Activated CD4-positive, alpha-beta T cell treated with anti-CD3 and anti-CD28 coated beads, Interleukin-2, amount 50 U/mL, for 4 hours (primary cell): ENCODE measurements around the gene PARD6A.

Experiments
- DNase-seq, 2 experiments: peaks; one replicate each; pipeline ENCODE4 v3.0.0-alpha.2; 2020

The PARD6A gene

DNA sequence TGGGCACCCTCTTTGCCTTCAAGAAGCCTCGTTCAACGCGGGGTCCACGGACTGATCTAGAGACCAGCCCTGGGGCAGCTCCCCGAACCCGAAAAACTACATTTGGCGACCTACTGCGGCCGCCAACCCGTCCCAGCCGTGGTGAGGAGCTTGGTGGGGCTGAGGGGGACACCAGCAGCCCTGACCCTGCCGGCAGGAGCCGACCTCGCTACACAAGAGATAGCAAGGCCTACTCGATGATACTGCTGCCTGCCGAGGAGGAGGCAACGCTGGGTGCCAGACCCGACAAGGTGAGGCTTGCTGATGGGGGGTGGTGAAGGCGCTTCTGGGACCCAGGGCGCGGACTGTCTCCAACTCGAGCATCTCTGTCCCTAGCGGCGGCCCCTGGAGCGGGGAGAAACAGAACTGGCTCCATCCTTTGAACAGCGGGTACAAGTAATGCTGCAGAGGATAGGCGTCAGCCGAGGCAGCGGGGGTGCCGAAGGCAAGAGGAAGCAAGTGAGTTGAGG lies 6.3 kb upstream of the PARD6A start:
- no peak for DNase-seq

DNA sequence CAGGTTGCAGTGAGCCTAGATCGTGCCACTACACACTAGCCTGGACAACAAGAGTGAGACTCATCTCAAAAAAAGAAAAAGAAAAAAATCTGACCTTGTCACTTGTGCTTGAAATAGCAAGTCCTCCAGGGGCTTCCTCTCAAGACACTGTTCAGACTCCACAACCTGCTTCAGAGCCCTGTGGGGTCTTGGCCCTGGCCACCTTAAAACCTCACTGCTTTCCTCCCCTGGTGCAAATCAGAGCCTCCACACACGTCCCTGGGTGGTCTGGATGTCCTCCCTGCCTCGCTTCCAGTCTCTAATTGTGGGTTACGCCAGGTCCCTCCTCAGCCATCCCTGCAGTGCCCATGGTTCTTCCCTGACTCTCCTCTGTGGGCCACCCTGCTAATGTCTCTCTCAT lies 5.4 kb upstream of the PARD6A start:
- no peak for DNase-seq

DNA sequence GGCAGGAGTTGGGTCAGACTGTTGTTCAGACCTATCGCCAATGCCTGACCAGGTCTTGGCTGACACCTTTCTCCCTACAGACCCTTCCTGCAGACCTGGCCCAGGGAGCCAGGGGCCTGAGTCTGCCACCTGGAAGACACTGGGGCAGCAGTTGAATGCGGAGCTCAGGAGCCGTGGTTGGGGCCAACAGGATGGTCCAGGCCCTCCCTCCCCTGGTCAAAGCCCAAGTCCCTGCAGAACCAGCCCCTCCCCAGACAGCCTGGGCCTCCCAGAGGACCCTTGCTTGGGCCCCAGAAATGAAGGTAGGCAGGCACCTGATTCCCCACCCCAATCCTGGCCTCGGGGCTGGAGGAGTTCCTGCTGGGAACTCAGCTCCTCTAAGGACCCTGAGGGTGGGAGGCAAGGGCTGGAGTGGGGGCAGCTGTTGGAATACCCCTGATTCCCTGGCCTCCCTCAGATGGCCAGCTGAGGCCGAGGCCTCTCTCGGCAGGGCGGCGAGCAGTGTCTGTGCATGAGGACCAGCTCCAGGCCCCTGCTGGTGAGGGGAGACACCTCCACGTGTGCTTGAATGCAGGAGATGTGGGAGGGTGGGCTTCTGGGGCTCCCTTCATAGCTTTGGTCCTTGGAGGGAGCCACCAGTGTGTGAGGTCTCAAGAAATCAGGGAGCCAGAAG lies 4.3 kb upstream of the PARD6A start:
- no peak for DNase-seq

DNA sequence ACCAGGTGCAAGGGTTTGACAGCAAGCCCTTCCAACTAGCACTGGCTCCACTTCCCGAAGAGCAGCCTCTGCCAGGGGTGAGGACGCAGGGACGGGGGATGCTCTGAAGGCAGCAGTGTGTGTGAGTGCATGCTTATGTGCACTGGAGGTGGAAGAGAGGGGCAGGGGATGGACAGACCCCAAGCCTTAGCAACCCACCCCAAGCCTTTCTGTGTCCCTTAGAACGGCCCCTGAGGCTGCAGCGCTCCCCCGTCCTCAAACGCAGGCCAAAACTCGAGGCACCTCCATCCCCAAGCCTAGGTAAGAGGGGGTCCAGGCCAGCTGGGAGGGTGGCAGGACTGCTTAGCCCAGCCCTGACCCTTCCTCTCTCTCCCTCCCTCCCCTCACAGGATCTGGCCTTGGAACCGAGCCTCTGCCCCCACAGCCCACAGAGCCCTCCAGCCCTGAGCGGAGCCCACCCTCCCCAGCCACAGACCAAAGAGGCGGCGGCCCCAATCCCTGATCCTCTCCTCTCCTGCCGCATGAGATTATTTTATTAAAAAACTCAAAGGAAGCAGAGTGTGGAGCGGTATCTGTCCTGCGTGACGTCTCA lies 3.6 kb upstream of the PARD6A start:
- no peak for DNase-seq

DNA sequence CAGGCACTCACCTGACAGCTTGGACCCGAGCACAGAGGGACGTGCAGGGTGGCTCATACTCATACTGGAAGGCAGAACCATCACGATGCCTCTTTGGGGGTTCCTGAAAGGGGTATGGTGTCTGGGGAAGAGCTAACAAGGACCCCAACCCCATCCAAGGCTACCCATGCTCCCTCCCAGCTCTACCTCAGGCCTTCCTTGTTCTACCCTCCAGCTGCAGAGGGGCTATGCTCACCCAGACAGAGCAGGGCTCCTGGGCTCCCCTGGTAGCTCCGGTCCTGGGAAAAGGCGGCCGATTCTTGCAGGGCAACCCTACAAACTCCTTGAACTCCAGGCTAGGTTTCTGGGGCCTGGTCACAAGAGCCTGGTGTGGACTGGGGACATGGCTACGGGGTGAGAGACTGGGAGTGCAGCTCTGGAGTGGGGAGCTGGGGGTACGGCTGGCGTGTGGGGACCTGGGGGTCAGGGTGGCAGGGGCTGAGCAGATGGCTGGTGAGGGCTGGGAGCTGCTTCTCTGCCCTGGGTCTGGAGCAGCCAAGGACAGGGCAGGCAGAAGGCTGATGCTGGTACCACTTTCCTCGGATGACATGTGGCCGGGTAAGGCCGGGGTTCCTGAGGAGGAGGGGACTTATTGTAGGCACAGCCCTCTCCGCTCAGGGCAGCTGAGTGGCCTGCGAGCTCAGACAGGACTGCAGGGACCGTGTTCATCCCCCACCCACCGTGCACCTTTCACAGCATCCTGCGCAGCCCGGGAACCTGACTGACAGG lies 2.8 kb upstream of the PARD6A start:
- no peak for DNase-seq

DNA sequence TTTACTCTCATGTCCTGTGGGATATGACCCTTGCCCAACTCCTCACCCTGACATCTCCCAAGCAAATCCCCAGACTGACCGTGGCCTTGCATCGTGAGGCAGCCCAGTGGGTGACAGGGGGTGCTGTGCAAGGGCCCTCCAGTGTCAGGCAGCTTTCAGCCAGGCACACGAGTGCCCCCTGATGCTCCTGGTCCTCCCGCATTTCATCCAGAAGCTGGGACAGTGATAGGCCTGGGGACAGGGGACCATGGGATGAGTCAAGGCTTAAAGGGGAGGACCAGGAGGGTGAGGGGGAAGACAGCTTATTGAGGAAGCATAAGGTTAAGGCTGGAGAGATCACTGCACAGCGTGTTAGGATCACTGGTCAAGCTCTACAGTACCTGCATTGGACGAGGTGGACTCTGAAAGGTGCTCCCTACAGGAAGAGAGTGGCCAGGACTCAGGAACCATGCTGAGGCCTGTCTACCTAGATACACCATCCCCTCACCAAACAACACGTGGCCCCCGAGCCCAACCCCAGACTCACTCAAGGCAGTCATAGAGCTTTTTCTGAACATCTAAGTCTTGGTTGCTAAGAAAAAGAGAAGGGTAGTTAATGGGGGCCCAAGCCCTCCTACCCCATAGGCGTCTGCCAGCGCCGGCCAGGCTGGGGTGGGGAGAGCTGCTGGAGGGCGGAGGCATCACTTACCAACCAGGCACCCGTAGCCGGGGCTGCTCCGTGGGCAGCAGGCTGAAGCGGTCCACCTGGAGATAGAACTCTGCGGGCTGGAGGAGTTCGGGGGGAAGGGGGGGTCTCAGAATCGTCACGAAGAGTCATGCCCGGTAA lies 1.7 kb upstream of the PARD6A start:
- DNase-seq: no peak

DNA sequence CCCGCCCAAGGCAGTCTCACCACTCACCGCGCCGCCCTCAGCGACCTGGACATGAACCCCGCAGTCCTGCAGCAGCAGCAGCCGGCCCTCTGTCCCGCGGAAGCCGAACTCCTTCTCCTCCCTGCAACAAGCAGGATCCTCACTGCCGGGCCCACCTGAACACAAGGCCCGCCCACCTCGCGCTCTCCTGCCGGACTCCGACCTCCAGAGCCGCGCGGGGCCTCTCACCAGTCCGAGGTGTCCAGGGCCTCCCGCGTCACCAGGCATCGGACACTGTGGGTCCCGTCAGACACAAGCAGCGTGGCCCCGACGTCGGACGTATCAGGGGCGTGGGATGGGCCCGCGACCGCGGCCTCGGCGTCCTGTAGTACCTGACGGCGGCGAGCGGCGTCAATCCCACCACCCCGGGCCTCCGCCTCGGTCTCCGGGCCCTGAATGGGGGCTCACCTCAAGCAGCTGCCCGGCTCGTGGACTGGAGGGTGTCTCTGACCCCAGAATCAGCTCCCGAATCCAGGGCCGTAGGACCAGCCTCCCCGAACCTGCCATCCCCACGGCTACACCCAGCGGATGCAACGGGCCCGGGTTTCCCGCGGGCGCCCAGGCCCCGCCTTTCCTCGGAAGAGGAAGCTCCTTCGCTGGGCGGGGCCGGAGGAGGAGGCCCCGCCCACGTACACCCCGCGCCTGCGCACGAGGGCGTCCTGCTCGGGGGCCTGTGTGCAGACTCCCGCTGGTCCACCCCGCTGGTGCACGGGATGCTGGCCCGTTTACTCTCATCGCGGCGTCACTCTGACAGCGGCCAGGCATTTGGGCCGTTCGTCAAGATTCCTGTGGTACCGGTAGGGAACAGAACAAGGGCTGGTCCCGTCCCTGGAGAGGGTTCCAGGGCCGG lies 841 bp upstream of the PARD6A start, which contains the start of gene ACD:
Gene ACD, minus strand, starts transcription at position 586 of the 889 bp plus-strand sequence. Its CDS starts 40 bp downstream, at position 546.
- peak; percentile 86 to 89 for DNase-seq

DNA sequence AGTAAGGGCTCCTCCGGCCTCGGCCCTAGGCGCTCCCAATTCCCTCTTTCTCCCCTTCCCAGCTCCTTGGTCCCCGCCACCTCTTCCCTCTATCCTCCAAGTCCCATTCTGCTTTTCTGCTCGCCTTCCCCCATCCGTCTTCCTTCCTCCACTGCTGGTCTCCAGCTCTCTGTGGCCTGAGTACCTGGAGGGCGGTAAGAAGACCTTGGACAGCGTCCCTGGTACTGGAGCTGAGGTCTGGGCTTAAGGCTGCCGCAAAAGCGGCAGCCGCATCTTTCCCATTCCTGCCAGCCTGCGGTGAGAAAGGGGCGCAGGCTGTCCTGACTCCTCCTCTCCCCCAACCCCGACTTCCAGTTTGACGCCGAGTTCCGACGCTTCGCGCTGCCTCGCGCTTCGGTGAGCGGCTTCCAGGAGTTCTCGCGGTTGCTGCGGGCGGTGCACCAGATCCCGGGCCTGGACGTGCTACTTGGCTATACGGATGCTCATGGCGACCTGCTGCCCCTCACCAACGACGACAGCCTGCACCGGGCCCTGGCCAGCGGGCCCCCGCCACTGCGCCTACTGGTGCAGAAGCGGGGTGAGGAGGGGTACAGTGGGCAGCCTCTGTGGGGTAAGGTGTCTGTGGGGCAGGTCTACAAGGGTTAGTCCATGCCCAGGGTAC lies 471 bp downstream of the PARD6A start:
- no peak for DNase-seq

DNA sequence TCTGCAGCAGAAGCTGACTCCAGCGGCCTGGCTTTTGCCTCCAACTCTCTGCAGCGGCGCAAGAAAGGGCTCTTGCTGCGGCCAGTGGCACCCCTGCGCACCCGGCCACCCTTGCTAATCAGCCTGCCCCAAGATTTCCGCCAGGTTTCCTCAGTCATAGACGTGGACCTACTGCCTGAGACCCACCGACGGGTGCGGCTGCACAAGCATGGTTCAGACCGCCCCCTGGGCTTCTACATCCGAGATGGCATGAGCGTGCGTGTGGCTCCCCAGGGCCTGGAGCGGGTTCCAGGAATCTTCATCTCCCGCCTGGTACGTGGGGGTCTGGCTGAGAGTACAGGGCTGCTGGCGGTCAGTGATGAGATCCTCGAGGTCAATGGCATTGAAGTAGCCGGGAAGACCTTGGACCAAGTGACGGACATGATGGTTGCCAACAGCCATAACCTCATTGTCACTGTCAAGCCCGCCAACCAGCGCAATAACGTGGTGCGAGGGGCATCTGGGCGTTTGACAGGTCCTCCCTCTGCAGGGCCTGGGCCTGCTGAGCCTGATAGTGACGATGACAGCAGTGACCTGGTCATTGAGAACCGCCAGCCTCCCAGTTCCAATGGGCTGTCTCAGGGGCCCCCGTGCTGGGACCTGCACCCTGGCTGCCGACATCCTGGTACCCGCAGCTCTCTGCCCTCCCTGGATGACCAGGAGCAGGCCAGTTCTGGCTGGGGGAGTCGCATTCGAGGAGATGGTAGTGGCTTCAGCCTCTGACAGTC lies 1.3 kb downstream of the PARD6A start:
- no peak for DNase-seq

DNA sequence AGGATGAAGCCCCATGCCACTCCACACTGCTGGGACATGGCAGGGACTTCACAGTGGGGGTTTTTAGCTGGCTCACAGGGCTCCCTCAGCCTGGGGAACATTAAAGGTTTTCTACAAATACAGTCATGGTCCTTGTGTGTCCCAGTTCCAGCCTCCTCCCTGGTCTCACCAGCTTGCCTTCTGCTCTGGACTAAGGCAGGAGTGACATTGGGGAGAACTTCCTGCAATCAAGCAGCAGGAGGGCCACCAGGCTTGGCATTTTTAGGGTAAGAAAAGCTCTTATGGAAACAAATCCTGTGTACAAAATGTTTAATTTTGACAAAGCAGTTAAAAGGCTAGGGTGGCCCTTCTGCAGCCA lies 1.9 kb downstream of the PARD6A start:
- DNase-seq: no peak

DNA sequence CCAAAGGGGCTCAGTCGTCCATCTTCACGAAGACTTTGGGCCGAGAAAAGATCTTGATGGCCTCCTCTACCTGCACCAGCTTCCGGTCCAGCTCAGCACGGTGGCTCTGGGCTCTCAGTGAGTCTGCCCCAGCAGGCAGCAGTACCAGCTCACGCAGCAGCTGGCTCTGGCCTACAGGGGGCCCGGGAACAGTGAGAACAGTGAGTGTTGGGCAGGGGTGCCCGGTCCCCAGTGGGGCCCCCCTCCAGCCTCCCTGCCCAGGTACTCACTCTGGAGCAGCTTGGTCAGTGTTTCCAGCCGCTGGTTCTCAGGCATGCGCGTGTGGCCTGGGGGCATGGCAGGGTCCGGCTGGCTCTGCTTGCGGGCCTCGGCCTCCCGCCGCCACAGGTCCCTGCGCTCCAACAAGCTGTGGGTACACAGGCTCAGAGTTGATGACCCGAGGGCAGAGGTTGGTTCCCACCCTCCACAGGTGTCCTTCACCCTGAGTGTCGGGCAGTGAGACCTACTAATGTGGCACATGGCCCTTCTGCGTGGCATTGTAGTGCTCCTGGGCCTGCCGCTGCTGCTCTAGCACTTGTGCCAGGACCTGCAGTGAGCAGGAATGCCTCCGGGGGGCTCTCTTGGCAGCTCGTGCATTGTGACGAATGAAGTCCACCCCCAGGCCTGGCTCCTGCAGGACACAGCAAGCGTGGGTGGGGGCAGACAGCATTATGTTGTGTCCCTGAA lies 2.6 kb downstream of the PARD6A start:
- DNase-seq: no peak

DNA sequence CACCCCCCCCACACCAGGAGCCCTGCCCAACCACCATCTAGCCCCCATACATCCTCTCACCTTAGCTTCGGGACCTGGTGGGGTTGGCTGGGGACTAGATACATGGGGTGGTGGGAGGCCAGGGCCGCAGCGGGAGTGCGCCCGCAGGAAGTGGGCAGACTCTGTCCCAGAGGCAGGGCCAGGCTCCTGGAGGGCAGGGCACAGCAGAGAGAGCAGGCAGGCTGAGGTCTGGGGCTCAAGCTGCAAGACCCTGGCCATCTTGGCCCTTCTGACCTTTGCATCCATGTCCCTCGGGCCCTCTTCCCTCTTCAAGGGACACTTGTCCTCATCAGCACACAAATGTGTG lies 3.1 kb downstream of the PARD6A start:
- DNase-seq: no peak

DNA sequence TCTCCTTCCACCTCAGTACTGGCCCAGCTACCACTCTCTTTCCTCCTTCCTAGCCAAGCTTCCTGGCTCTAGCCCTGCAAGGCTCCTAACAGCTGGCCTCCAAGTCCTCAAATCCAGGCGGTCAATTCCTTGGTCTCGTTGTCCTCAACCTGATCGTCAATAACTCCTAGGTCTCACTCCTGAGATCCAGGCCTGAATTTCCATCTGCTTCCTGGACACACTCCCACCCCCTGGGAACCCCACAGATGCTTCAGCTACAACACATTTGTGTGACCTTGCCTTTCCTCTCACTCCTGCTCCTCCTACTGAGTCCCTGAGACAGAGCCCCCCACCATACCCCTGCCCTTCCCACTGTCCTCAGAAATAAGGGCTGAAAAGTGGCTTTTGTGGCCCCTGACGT lies 3.5 kb downstream of the PARD6A start:
- DNase-seq: no peak

DNA sequence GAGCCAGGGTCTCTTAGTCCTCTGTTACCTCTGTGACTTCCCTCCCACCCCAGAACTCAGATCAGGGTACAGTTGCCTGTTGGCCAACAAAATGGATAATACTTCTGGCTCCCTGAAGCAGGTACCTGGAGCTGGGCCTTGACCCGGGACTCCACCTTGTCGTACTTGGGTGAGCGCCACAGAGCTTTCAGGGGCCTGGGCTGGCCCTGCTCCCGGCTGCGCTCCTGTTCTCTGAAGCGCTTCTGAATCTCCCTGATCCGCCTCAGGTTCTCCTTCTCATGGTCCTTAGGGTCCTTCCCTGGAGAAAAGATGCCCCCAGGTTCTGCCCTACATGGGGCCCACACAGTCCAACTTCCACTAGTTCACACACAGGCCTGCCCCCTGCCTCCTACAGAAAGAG lies 4.1 kb downstream of the PARD6A start:
- DNase-seq: no peak

DNA sequence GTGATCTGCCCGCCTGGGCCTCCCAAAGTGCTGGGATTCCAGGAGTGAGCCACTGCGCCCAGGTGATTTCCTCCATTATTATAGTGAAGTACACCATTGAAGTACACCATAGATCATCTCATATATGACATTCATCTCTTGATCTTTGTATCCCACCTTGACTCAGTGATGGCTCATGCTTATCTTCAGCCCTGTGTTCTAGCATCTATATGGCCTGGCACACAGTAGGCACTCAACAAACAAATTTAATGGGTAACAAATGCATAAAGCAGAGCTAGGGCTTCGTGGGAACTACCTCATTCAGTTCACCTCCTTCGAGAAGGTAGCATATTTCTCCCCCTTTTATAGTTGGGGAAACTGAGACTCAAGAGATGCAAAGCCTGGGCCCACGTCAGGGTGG lies 4.8 kb downstream of the PARD6A start:
- no peak for DNase-seq

DNA sequence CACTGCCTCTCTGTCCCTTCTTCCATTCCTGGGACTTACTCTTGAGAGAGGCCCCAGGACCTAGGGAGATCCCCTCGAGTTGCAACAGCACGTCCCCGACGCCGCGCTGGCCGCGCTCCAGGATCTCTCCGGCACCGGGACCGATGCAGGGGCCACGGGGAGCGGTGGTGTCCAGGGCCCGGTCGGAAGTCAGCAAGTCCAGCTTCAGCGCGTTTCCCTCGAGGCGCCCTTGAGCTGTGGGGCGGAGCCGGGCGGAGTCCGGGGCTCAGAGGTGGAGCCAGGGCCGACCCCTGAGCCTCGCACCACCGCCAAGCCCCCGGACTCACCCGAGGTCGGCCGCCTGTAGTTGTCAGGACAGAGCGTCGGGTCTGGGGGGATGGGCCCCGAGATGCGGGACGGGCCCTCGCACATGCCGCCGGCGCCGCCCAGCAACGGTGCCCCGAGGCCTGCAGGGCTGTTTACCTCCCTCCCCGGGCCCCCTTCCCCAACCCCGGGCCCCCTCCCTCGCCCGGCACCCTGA lies 5.3 kb downstream of the PARD6A start:
- DNase-seq: no peak

DNA sequence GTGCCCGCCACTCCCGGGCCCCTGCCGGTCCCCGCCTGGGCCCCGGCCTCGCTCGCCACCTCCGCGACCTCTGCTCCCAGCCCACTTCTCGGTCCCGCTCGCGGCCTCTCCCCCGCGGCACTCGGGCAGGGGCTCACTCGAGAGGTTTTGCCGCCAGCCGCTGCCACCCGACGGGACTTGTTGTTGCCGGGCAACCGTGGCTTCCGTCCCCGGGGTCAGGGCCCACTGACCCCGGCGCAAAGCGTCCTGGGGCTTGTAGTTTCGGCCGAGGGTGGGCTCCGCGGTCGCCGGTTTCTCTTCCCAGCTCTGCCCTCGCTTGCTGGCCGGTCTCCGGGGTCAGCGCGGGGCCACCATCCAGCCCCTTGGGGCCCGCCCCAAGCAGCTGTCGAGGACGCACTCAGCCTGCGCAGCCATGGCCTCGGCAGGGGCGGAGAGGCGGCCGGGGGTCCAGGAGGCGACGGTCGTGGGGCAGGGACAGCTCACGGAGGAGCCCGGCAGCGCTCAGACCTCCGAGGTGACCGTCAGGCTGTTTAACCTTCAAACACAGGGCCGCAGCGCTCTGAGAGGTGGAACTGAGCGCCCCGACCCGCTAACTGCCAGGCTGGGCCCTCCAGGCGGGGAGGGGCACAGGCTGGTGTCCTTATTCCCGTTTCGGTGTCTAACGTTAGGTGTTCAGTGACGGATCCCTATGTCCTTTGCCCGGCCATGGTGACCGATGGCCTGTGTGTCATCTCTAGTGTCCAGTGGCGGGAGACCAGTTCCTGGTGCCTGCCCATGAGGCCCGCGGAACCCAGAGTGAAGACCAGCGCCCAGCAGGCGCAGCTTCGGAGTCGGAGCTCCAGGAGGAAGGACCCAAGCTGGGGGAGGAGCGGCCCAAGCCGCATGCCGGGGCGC lies 6.0 kb downstream of the PARD6A start, which contains the start of the genes C16orf86 and ENKD1:
Gene C16orf86, plus strand, starts transcription at position 256 of the 894 bp plus-strand sequence. Its CDS starts 157 bp downstream, at position 413.
Gene ENKD1, minus strand, starts transcription at position 192 of the 894 bp plus-strand sequence. CDS start 308 bp downstream, outside the sequence.
- peak; percentile 72 to 74 for DNase-seq

DNA sequence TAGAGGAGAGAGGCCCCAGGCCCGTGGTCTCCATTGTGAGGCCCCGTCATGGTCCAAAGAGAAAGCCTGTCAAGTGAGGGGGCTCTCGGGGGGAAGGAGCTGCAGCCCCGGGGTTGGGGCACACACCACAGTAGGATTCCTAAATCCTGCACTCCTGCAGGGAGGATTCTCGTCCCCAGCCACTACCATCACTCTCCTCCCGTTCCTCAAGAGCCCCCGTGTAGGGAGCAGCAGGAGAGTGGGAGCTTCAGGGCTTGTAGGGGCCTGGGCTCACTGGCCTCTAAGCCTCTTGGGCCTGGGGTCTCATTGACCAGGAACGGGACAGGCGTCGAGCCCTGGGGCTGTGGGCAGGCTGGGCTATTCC lies 6.7 kb downstream of the PARD6A start:
- no peak for DNase-seq
